Epithelial cell of proximal tubule (primary cell): Measurements from ENCODE around the gene FURIN. TPM values are rescaled to one million over a fixed set of nuclear protein-coding genes. Genes with fewer than 3 reads are reported as not detected.
A peak's percentile ranks its signal among the peaks of the same experiment; 100 is the strongest.
"Not testable (repeated sequence)": the region's sequence is repeated elsewhere in the genome, so short reads cannot be mapped to it uniquely, and the experiment has no call there.

ENCODE experiments used
- DNase-seq: peaks from one replicate; pipeline ENCODE4 v3.0.0-alpha.2; 2011; ENCODE audit warnings: low read depth
- H3K4me3 ChIP-seq: 2 replicates; pipeline ENCODE4 v1.5.1; 2011; ENCODE audit warnings: low read depth, mild to moderate bottlenecking, low read length
- total RNA-seq: library from RNA; depleted of rRNA; stranded (reverse); fragments of >200 nt; gene quantifications from 2 replicates; pipeline ENCODE4 v1.2.3, GENCODE V29; 2015
- TF ChIP-seq, protein P1 (sequence below): conservative IDR thresholded peaks from 2 replicates; pipeline ENCODE4 v1.5.1; 2012; ENCODE audit warnings: low read depth, mild to moderate bottlenecking, low read length

Gene FURIN
- total RNA-seq, 1 donor from 2014 or later = 91.0 TPM

DNA sequence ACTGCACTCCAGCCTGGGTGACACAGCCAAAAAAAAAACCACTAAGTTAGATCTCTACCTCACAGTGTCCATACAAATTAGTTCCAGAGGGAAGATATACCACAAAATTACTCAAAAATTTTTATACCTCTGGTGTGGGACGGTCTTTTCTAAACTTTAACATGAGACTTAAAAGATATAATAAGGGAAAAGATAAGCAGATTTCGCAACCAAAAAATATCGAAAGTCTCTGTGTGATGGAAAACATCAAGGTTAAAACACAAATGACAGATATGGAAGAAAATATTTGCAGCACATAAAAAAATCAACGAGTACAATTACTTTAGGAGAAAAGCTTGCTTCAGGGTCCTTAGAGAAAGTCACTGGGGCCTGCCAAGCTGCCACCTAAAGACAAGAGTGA is 53.5 kb downstream of the FURIN start:
- TF ChIP-seq, protein P1, sequence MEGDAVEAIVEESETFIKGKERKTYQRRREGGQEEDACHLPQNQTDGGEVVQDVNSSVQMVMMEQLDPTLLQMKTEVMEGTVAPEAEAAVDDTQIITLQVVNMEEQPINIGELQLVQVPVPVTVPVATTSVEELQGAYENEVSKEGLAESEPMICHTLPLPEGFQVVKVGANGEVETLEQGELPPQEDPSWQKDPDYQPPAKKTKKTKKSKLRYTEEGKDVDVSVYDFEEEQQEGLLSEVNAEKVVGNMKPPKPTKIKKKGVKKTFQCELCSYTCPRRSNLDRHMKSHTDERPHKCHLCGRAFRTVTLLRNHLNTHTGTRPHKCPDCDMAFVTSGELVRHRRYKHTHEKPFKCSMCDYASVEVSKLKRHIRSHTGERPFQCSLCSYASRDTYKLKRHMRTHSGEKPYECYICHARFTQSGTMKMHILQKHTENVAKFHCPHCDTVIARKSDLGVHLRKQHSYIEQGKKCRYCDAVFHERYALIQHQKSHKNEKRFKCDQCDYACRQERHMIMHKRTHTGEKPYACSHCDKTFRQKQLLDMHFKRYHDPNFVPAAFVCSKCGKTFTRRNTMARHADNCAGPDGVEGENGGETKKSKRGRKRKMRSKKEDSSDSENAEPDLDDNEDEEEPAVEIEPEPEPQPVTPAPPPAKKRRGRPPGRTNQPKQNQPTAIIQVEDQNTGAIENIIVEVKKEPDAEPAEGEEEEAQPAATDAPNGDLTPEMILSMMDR = no peak
- no peak overlapping the region for H3K4me3 ChIP-seq
- no peak for DNase-seq

DNA sequence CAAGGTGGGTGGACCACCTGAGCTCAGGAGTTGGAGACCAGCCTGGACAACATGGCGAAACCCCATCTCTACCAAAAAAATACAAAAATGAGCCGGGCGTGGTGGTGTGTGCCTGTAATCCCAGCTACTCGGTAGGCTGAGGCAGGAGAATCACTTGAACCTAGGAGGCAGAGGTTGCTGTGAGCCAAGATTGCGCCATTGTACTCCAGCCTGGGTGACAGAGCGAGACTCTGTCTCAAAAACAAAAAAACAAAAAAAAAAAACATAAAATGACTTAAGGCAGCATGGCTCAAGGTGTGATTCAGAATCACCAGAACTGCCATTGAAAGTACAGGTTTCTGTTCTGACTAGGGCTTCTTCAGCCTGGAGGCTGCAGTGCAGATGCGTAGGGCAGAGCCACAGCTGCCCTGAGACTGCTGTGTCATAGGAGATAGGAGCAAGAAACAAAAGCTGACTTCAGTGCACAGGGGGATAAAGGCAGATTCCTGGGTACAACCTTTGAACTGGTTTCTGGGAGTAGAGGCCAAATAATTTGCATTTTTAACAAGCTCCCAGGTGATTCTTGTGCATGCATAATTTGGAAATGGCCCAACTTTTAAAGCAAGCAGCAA is 54.4 kb downstream of the FURIN start:
- H3K4me3 ChIP-seq, DNase-seq: not testable (repeated sequence)

DNA sequence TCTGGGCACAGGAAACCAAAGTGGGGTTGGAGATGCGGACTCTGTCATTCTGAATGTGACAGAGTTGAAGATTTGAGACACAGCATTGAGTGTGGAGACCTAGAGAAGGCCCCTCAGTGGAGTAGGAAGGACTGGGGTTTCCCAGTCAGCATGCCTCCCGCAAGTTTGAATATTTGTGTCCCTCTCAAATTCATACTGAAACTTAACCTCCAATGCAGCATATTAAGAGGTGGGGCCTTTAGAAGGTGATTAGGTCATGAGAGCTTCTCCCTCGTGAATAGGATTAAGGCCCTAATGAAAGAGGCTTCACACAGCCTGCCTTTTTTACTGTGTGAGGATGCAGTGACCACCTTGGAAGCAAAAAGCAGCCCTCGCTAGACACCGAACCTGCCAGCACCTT is 56.0 kb downstream of the FURIN start:
- TF ChIP-seq, protein P1 = no peak
- H3K4me3 ChIP-seq = no peak overlapping the region
- DNase-seq = no peak

DNA sequence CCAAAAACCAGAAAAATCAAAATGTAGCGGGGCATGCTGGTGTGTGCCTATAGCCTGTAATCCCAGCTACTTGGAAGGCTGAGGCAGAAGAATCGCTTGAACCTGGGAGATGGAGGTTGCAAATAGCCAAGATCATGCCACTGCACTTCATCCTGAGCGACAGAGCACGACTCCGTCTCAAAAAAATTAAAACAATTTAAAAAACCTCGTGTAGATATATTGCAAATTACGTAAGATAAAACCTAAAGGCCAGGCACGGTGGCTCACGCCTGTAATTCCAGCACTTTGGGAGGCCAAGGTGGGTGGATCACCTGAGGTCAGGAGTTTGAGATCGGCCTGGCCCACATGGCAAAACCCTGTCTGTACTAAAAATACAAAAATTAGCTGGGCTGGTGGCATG is 58.4 kb downstream of the FURIN start:
- not testable (repeated sequence) for DNase-seq

DNA sequence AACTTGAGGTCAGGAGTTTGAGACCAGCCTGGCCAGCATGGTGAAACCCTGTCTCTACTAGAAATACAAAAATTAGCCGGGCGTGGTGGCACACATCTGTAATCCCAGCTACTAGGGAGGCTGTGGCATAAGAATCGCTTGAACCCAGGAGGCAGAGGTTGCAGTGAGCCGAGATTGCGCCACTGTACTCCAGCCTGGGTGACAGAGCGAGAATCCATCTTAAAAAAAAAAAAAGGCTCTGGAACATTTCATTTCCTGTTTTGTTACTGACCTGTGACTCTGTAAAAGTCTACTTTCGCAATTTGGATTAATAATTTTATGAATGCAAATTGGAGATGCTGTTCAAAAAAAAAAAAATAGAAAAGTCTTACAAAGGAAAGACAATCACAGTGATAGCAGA is 59.7 kb downstream of the FURIN start:
- not testable (repeated sequence) for H3K4me3 ChIP-seq, DNase-seq

More for the DNA sequence above, 58.4 kb downstream of the FURIN start:
- not testable (repeated sequence) for H3K4me3 ChIP-seq

DNA sequence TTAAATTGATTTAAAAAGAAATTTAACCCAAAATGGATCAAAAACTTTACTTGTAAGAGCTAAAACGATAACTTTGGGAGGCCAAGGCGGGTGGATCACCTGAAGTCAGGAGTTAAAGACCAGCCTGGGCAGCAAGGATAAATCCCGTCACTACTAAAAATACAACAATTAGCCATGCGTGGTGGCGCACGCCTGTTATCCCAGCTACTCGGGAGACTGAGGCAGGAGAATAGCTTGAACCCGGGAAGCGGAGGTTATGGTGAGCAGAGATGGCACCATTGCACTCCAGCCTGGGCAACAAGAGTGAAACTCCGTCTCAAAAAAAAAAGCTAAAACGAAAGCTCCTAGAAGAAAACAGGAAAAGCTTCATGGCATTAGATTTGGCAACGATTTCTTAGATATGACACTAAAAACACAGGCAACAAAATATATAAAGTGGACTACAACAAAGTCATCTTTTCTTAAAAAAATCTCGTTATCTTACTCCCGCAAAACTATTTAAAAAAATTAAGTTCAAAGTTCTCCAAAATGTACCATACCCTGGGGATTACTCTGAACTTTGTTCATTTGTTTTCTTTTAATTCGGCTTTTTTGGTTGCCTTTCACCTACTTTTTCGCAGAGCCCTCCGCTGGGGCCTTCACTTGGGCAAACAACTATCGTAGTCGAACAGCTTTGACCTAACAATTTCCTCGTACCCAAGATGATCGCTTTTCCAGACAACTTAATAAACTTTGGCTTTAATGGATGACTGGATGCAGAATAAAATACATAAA is 61.0 kb downstream of the FURIN start:
- TF ChIP-seq, protein P1 = no peak
- no peak for DNase-seq
- peak overlapping the region; percentile 73 for H3K4me3 ChIP-seq

DNA sequence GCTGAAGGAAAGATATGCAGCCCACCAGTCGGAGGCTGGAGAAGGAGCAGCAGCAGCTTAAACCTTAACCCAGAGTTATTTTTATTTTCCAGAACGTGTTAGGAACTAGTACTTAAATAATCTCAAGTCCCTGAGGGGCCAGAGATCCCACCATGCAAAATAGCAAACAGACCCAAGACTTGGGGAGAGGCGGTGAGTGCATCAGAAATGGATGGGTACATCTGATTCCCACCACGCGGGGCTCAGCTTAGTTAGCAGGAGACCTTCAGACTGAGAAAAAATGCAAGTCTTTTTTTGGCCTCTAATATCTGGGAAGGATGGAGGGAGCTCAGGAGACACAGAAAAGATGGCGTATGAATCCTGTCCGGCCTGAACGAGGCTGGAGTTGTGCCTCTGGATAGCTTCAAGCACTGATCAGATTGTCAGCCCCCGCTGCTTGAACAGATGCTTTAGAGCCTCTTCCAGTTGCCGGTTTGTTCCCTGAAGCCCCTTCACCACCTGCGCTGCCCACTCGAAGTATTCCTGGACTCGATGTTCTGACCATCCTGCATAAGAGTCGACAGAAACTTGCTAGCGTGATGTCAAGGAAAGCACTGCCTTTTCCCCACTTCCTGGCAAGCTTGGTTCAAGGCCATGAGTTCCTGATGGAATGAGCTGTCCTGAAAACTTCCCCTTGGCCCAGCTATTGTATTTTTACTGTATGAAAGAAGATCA is 62.6 kb downstream of the FURIN start:
- TF ChIP-seq, protein P1 = peak; percentile 6
- peak overlapping the region; percentile 73 for H3K4me3 ChIP-seq
- no peak for DNase-seq

DNA sequence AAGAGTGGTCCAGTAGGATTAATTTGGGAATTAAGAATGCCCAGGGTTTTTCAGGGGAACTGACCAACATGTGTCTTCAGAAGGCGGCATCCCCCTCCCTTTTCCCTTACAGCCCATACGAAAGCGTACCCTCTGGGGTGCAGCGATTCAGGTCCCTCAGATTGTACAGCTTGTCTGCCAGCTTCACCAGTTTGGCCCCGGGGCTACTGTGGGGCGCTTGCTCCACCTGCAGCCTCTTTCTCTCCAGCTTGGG is 63.1 kb downstream of the FURIN start:
- TF ChIP-seq, protein P1 = no peak
- DNase-seq = no peak
- H3K4me3 ChIP-seq = peak overlapping the region; percentile 81
